IMR-90 (cell line): Measurements from ENCODE around the gene SORD. TPM values are rescaled to one million over a fixed set of nuclear protein-coding genes. Genes with fewer than 3 reads are reported as not detected.

Source experiments
- ATAC-seq: fragments of 200-7000 bp; cut with Tn5 transposase; 2 replicates; pipeline ENCODE4 v1.9.1; 2020; ENCODE audit warnings: low read depth, mild to moderate bottlenecking, moderate library complexity
- BruUV-seq: library from RNA; stranded (reverse); fragments of 400-500 nt; replicated peaks from 2 replicates; lab custom pipeline; 2021; lab: Mats Ljungman, UMichigan
- CTCF ChIA-PET: fragments of 300-600 bp; formaldehyde crosslinking; extraction: SDS; loops from one replicate; lab custom pipeline; 2021; ENCODE audit warnings: antibody characterized with exemption; lab: Yijun Ruan, JAX
- POLR2A ChIA-PET: fragments of 300-600 bp; sonication (Branson Sonifier 250); formaldehyde crosslinking; loops from one replicate; lab custom pipeline; 2022; ENCODE audit warnings: antibody characterized with exemption; ENCODE audit not compliant: unreplicated experiment; lab: Charles Lee
- DNase-seq: peaks from one replicate; pipeline ENCODE4 v3.0.0; 2013
- H2AFZ ChIP-seq: replicated peaks from 2 replicates; pipeline ENCODE3; 2013; ENCODE audit warnings: low read length, mild to moderate bottlenecking; ENCODE audit not compliant: poor library complexity
- H2AK5ac ChIP-seq: 2 replicates; pipeline ENCODE4 v1.6.1; 2013; ENCODE audit warnings: low read depth, low read length, inconsistent platforms
- H2AK9ac ChIP-seq: replicated peaks from 2 replicates; pipeline ENCODE3; 2013; ENCODE audit warnings: mild to moderate bottlenecking, low read depth, low read length, moderate library complexity; ENCODE audit not compliant: poor library complexity
- H2BK120ac ChIP-seq: 2 replicates; pipeline ENCODE4 v1.6.1; 2013; ENCODE audit warnings: low read depth, low read length, inconsistent platforms
- H2BK15ac ChIP-seq: 3 replicates; pipeline ENCODE4 v1.6.1; 2013; ENCODE audit warnings: low read depth, low read length, inconsistent platforms
- H2BK20ac ChIP-seq: 2 replicates; pipeline ENCODE4 v1.6.1; 2013; ENCODE audit warnings: low read depth, mild to moderate bottlenecking, inconsistent platforms, low read length, moderate library complexity
- H2BK5ac ChIP-seq: 2 replicates; pipeline ENCODE4 v1.6.1; 2013; ENCODE audit warnings: mild to moderate bottlenecking, low read depth, low read length, inconsistent platforms; ENCODE audit not compliant: poor library complexity, severe bottlenecking
- H3K14ac ChIP-seq: replicated peaks from 2 replicates; pipeline ENCODE4 v1.6.1; 2013; ENCODE audit warnings: low read depth, low read length, inconsistent platforms
- H3K18ac ChIP-seq: 2 replicates; pipeline ENCODE4 v1.6.1; 2013; ENCODE audit warnings: low read depth, low read length, control low read depth
- H3K23ac ChIP-seq: 2 replicates; pipeline ENCODE4 v1.6.1; 2013; ENCODE audit warnings: low read depth, low read length, inconsistent platforms
- H3K27ac ChIP-seq: 2 replicates; pipeline ENCODE4 v1.5.1; 2013; ENCODE audit warnings: mild to moderate bottlenecking, control low read depth, low read length; ENCODE audit not compliant: insufficient read depth
- H3K27me3 ChIP-seq: 2 replicates; pipeline ENCODE4 v1.6.1; 2013; ENCODE audit warnings: low read length; ENCODE audit not compliant: control insufficient read depth, insufficient read depth
- H3K36me3 ChIP-seq: 2 replicates; pipeline ENCODE4 v1.6.1; 2013; ENCODE audit warnings: low read length, mixed read lengths; ENCODE audit not compliant: control insufficient read depth, insufficient read depth
- H3K4ac ChIP-seq: 2 replicates; pipeline ENCODE4 v1.6.1; 2013; ENCODE audit warnings: low read depth, low read length, inconsistent platforms
- H3K4me1 ChIP-seq: 2 replicates; pipeline ENCODE4 v1.6.1; 2013; ENCODE audit warnings: low read length, mixed read lengths; ENCODE audit not compliant: control insufficient read depth, insufficient read depth
- H3K4me2 ChIP-seq: 2 replicates; pipeline ENCODE4 v1.6.1; 2013; ENCODE audit warnings: low read depth, mild to moderate bottlenecking, control low read depth, low read length, moderate library complexity
- H3K4me3 ChIP-seq: 2 replicates; pipeline ENCODE4 v1.5.1; 2013; ENCODE audit warnings: low read depth, mild to moderate bottlenecking, control low read depth, low read length, moderate library complexity; ENCODE audit not compliant: insufficient read depth
- H3K56ac ChIP-seq: 2 replicates; pipeline ENCODE4 v1.6.1; 2013; ENCODE audit warnings: low read length, inconsistent platforms; ENCODE audit not compliant: insufficient read depth; ENCODE audit errors: extremely low read depth
- H3K79me1 ChIP-seq, 2 experiments: 2 replicates each; pipeline ENCODE4 v1.6.1; 2013; ENCODE audit warnings: low read length in 2 of 2, inconsistent platforms in 1 of 2, low read depth in 1 of 2
- H3K9ac ChIP-seq: 2 replicates; pipeline ENCODE4 v1.6.1; 2013; ENCODE audit warnings: low read depth, low read length, control low read depth
- H3K9me1 ChIP-seq: 2 replicates; pipeline ENCODE4 v1.6.1; 2013; ENCODE audit warnings: low read length, inconsistent platforms; ENCODE audit not compliant: insufficient read depth
- H3K9me3 ChIP-seq: 2 replicates; pipeline ENCODE4 v1.6.1; 2013; ENCODE audit warnings: low read length; ENCODE audit not compliant: control insufficient read depth, insufficient read depth
- H4K20me1 ChIP-seq: 2 replicates; pipeline ENCODE4 v1.6.1; 2013; ENCODE audit warnings: low read length, inconsistent platforms; ENCODE audit not compliant: insufficient read depth
- H4K5ac ChIP-seq: 2 replicates; pipeline ENCODE4 v1.6.1; 2013; ENCODE audit warnings: mild to moderate bottlenecking, low read depth, low read length, control low read depth
- H4K8ac ChIP-seq, 2 experiments: 2 replicates each; pipeline ENCODE4 v1.6.1; 2013; ENCODE audit warnings: low read depth in 2 of 2, low read length in 2 of 2, control low read depth in 1 of 2, inconsistent platforms in 1 of 2
- H4K91ac ChIP-seq: 2 replicates; pipeline ENCODE4 v1.6.1; 2013; ENCODE audit warnings: low read depth, low read length, inconsistent platforms; ENCODE audit not compliant: insufficient read depth
- BHLHE40 ChIP-seq: fragments of 150-350 bp; IDR thresholded peaks from 2 replicates; pipeline ENCODE4 v1.6.1; 2016; ENCODE audit warnings: mild to moderate bottlenecking, low read depth, low read length
- CEBPB ChIP-seq: IDR thresholded peaks from 2 replicates; pipeline ENCODE4 v1.6.1; 2012; ENCODE audit warnings: low read depth, low read length, improper control_type of control experiment
- FOS ChIP-seq: fragments of 150-350 bp; IDR thresholded peaks from 2 replicates; pipeline ENCODE4 v1.6.1; 2016; ENCODE audit warnings: low read depth, low read length
- MAFK ChIP-seq: IDR thresholded peaks from 2 replicates; pipeline ENCODE4 v1.6.1; 2012; ENCODE audit warnings: low read depth, low read length, improper control_type of control experiment
- MAZ ChIP-seq: IDR thresholded peaks from 2 replicates; pipeline ENCODE4 v1.6.1; 2012; ENCODE audit warnings: low read depth, mild to moderate bottlenecking, low read length, improper control_type of control experiment, moderate library complexity, borderline replicate concordance
- MXI1 ChIP-seq: IDR thresholded peaks from 2 replicates; pipeline ENCODE4 v1.6.1; 2012; ENCODE audit warnings: low read depth, mild to moderate bottlenecking, low read length, moderate library complexity, borderline replicate concordance
- RAD21 ChIP-seq: IDR thresholded peaks from 2 replicates; pipeline ENCODE4 v1.6.1; 2012; ENCODE audit warnings: low read length, improper control_type of control experiment
- RCOR1 ChIP-seq: IDR thresholded peaks from 2 replicates; pipeline ENCODE4 v1.6.1; 2012; ENCODE audit warnings: mild to moderate bottlenecking, low read length, improper control_type of control experiment; ENCODE audit not compliant: insufficient replicate concordance
- RFX5 ChIP-seq: IDR thresholded peaks from 2 replicates; pipeline ENCODE4 v1.8.0; 2012; ENCODE audit warnings: low read depth, mild to moderate bottlenecking, low read length, moderate library complexity
- SMC3 ChIP-seq: fragments of 150-350 bp; IDR thresholded peaks from 2 replicates; pipeline ENCODE4 v1.6.1; 2016; ENCODE audit warnings: low read depth, mild to moderate bottlenecking, antibody characterized with exemption, low read length, moderate library complexity
- WGBS, 2 experiments: methylation state at CpG; one replicate each; pipeline versions ENCODE4 v1.1.5 to v1.1.7; 2013; ENCODE audit warnings: missing lambda C conversion rate in 2 of 2; ENCODE audit not compliant: insufficient read length in 1 of 2; ENCODE audit errors: extremely low coverage in 2 of 2; 5-methylcytosine and 5-hydroxymethylcytosine counted together
- dilution Hi-C: fragments of 300-500 bp; cut with HindIII; formaldehyde crosslinking; loops from one replicate; pipeline ENCODE4 v1.14.3; 2018; ENCODE audit warnings: low sequenced_read_pairs; ENCODE audit not compliant: unreplicated experiment
- in situ Hi-C: fragments of 300-500 bp; cut with MboI; formaldehyde crosslinking; loops from 3 replicates; pipeline ENCODE4 v1.14.3; 2019; ENCODE audit warnings: low sequenced_read_pairs, inconsistent platforms, mixed read lengths
- intact Hi-C: fragments of 100-400 bp; cut with micrococcal nuclease; formaldehyde crosslinking; loops from 2 replicates; pipeline ENCODE4 v1.10.0; 2022
- polyA plus RNA-seq, 3 experiments: library from polyadenylated mRNA; depleted of rRNA; stranded (reverse); fragments of >200 nt; gene quantifications; 2 replicates each; pipeline ENCODE4 v1.2.3, GENCODE V29; 2012; ENCODE audit warnings: low replicate concordance in 1 of 3
- total RNA-seq: library from RNA; depleted of rRNA; stranded (reverse); fragments of >200 nt; gene quantifications from 2 replicates; pipeline ENCODE4 v1.2.3, GENCODE V29; 2012
- TF ChIP-seq, protein P1 (sequence below): fragments of 150-350 bp; IDR thresholded peaks from 2 replicates; pipeline ENCODE4 v1.6.1; 2016; ENCODE audit warnings: low read depth, mild to moderate bottlenecking, low read length, moderate library complexity, borderline replicate concordance
- TF ChIP-seq, protein P2 (sequence below): fragments of 150-350 bp; IDR thresholded peaks from 2 replicates; pipeline ENCODE4 v1.6.1; 2017; ENCODE audit warnings: mild to moderate bottlenecking, antibody characterized with exemption, low read length, low read depth
- TF ChIP-seq, protein P3 (sequence below): conservative IDR thresholded peaks from 2 replicates; pipeline ENCODE4 v1.5.1; 2012; ENCODE audit warnings: mild to moderate bottlenecking, low read depth, low read length, improper control_type of control experiment

The SORD gene
- total and polyA plus RNA-seq, 2 of the 4 experiments (the other 2 are of a cell fraction), result 27.6 to 34.2 TPM

DNA sequence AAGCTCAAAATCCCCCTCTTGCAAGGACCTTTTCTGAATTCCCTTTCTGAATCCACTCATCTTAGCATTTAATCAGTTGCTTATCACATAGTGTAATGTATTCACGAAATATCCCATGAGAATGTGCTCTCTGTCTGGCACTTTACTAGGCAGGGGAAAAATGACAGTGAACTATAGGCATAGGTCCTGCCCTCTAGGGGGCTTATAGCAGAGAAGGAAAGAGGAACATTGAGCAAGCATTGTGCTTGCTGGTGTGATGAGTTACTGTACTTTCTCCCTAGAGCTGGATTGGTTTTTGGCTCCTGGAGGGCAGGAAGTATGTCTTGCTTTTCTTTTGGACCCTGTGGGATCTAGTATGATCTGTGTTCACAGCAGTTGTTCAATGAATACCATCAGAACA, 64.5 kb downstream of the SORD start:
- Histone ChIP-seq H3K36me3 (no peaks in the 10 kb centered on the region), H2AFZ (no peak overlapping the region), H3K4me3 (no peak overlapping the region), H2AK5ac (no peak overlapping the region), H4K91ac (no peak overlapping the region), H3K27me3 (peaks cover 31% of the 10 kb centered on the region), H2BK120ac (no peak overlapping the region), H3K56ac (no peak overlapping the region), H3K18ac (no peak overlapping the region), H3K27ac (no peak overlapping the region), H2BK5ac (no peak overlapping the region), H3K4ac (no peak overlapping the region), H2BK15ac (no peak overlapping the region), H2AK9ac (no peak overlapping the region), H3K9ac (no peak overlapping the region), H3K79me1 (no peaks in the 10 kb centered on the region), H4K5ac (no peak overlapping the region), H4K8ac (no peak overlapping the region), H3K9me1 (peaks cover 9% of the 10 kb centered on the region), H3K23ac (no peak overlapping the region), H2BK20ac (no peak overlapping the region; the same call in 1 of the 2 replicates), H3K4me1 (peaks cover 9% of the 10 kb centered on the region; the same call in 1 of the 2 replicates), H3K9me3 (no peaks in the 10 kb centered on the region), H4K20me1 (no peaks in the 10 kb centered on the region), H3K4me2 (no peak overlapping the region), H3K14ac (no peak overlapping the region)
- intact Hi-C loops, result no loop called here
- in situ Hi-C loops, result no loop called here
- ATAC-seq (no peak), DNase-seq (no peak)
- CTCF ChIA-PET, result interaction anchor here (1.3 to 3.0 kb wide), 2 partner anchors 31 to 39 kb away, joined by 3 to 14 read pairs; no protein-coding TSS in a partner anchor
- BruUV-seq, result no TSS peak
- dilution Hi-C loops, result no loop called here
- POLR2A ChIA-PET, result no interaction called here
- WGBS, 2 experiments, result no CpG with 5 or more reads among the region's 1 CpG
- TF ChIP-seq RFX5 (no peak), MXI1 (no peak), RCOR1 (no peak), BHLHE40 (no peak), SMC3 (no peak), MAZ (no peak), MAFK (no peak), FOS (no peak), RAD21 (no peak), CEBPB (no peak)
- TF ChIP-seq, protein P1, sequence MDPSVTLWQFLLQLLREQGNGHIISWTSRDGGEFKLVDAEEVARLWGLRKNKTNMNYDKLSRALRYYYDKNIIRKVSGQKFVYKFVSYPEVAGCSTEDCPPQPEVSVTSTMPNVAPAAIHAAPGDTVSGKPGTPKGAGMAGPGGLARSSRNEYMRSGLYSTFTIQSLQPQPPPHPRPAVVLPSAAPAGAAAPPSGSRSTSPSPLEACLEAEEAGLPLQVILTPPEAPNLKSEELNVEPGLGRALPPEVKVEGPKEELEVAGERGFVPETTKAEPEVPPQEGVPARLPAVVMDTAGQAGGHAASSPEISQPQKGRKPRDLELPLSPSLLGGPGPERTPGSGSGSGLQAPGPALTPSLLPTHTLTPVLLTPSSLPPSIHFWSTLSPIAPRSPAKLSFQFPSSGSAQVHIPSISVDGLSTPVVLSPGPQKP, result no peak
- TF ChIP-seq, protein P2, sequence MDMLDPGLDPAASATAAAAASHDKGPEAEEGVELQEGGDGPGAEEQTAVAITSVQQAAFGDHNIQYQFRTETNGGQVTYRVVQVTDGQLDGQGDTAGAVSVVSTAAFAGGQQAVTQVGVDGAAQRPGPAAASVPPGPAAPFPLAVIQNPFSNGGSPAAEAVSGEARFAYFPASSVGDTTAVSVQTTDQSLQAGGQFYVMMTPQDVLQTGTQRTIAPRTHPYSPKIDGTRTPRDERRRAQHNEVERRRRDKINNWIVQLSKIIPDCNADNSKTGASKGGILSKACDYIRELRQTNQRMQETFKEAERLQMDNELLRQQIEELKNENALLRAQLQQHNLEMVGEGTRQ, result no peak
- TF ChIP-seq, protein P3, sequence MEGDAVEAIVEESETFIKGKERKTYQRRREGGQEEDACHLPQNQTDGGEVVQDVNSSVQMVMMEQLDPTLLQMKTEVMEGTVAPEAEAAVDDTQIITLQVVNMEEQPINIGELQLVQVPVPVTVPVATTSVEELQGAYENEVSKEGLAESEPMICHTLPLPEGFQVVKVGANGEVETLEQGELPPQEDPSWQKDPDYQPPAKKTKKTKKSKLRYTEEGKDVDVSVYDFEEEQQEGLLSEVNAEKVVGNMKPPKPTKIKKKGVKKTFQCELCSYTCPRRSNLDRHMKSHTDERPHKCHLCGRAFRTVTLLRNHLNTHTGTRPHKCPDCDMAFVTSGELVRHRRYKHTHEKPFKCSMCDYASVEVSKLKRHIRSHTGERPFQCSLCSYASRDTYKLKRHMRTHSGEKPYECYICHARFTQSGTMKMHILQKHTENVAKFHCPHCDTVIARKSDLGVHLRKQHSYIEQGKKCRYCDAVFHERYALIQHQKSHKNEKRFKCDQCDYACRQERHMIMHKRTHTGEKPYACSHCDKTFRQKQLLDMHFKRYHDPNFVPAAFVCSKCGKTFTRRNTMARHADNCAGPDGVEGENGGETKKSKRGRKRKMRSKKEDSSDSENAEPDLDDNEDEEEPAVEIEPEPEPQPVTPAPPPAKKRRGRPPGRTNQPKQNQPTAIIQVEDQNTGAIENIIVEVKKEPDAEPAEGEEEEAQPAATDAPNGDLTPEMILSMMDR, result no peak
